K562 (cell line): ENCODE data around the gene PRMT3. TPM values are rescaled to one million over a fixed set of nuclear protein-coding genes. Genes with fewer than 3 reads are reported as not detected.

Experiments used
- ATAC-seq: fragments of 200-7000 bp; cut with Tn5 transposase; 3 replicates; pipeline ENCODE4 v1.9.1; 2020; ENCODE audit warnings: moderate library complexity
- BruUV-seq: library from RNA; stranded (reverse); fragments of 400-500 nt; replicated peaks from 2 replicates; lab custom pipeline; 2021; lab: Mats Ljungman, UMichigan
- CTCF ChIA-PET: fragments of 300-600 bp; formaldehyde crosslinking; extraction: SDS; loops from one replicate; lab custom pipeline; 2021; ENCODE audit warnings: low intra/inter-chr PET ratio; lab: Yijun Ruan, JAX
- POLR2A ChIA-PET: fragments of 300-600, 350-650 bp; sonication (Branson Sonifier 250); formaldehyde crosslinking; extraction: SDS; loops from one replicate; lab custom pipeline; 2021; ENCODE audit warnings: antibody characterized with exemption, inconsistent platforms; lab: Yijun Ruan, JAX
- DNase-seq, 4 experiments: peaks; one replicate each; pipeline versions ENCODE4 v3.0.0 to v3.0.0-alpha.2; 2011 to 2018; ENCODE audit warnings: low spot score in 3 of 4, mixed read lengths in 3 of 4; ENCODE audit errors: extremely low read depth in 1 of 4
- FAIRE-seq: peaks from 2 replicates; lab custom pipeline; 2011; peaks lifted over from hg19 to GRCh38; lab: Jason Lieb, UNC
- H2AFZ ChIP-seq: 2 replicates; pipeline ENCODE4 v1.6.0; 2011; ENCODE audit warnings: low read depth, low read length, control low read depth, inconsistent platforms
- H3K27ac ChIP-seq: fragments of 200-600 bp; 3 replicates; pipeline ENCODE4 v1.8.0; 2011; ENCODE audit warnings: low read depth, mild to moderate bottlenecking, control low read depth, inconsistent platforms, low read length, moderate library complexity, mixed read lengths; ENCODE audit errors: extremely low read depth
- H3K27me3 ChIP-seq, 2 experiments: fragments of 300-600 bp in 1 of 2; 2 replicates in 1 of 2; 3 replicates in 1 of 2; pipeline versions ENCODE4 v1.6.0 to v1.8.0; 2011; ENCODE audit warnings: inconsistent platforms in 2 of 2, low read length in 2 of 2, mild to moderate bottlenecking in 1 of 2, mixed read lengths in 1 of 2, moderate library complexity in 1 of 2; ENCODE audit not compliant: control insufficient read depth in 2 of 2, insufficient read depth in 2 of 2
- H3K36me3 ChIP-seq: fragments of 300-600 bp; 3 replicates; pipeline ENCODE4 v1.8.0; 2011; ENCODE audit warnings: mild to moderate bottlenecking, low read length, inconsistent platforms; ENCODE audit not compliant: control insufficient read depth, insufficient read depth
- H3K4me1 ChIP-seq, 2 experiments: fragments of 200-600 bp in 1 of 2; replicated peaks in 1 of 2; 2 replicates in 1 of 2; 3 replicates in 1 of 2; pipeline versions ENCODE4 v1.5.1 to v1.8.0; 2011; ENCODE audit warnings: inconsistent platforms in 2 of 2, low read length in 2 of 2, mild to moderate bottlenecking in 1 of 2, mixed read lengths in 1 of 2, moderate library complexity in 1 of 2; ENCODE audit not compliant: control insufficient read depth in 2 of 2, insufficient read depth in 2 of 2
- H3K4me2 ChIP-seq: 2 replicates; pipeline ENCODE4 v1.6.1; 2011; ENCODE audit warnings: low read length, control low read depth, inconsistent platforms, mixed read lengths; ENCODE audit not compliant: insufficient read depth
- H3K4me3 ChIP-seq: fragments of 200-600 bp; sonication (generic), shearing (Covaris generic); 2 replicates; pipeline ENCODE4 v1.5.1; 2016; ENCODE audit warnings: control low read depth, inconsistent platforms
- H3K79me2 ChIP-seq: fragments of 200-600 bp; 3 replicates; pipeline ENCODE4 v1.8.0; 2011; ENCODE audit warnings: low read length, inconsistent platforms; ENCODE audit not compliant: control insufficient read depth, insufficient read depth
- H3K9ac ChIP-seq, 2 experiments: 2 replicates each; pipeline versions ENCODE4 v1.6.0 to v1.6.1; 2011; ENCODE audit warnings: low read depth in 2 of 2, low read length in 2 of 2, control low read depth in 1 of 2, inconsistent platforms in 1 of 2, mild to moderate bottlenecking in 1 of 2, mixed read lengths in 1 of 2; ENCODE audit not compliant: insufficient read depth in 1 of 2
- H3K9me1 ChIP-seq: one replicate; pipeline ENCODE4 v1.6.0; 2011; ENCODE audit warnings: inconsistent platforms, mild to moderate bottlenecking, low read length, moderate library complexity; ENCODE audit not compliant: control insufficient read depth, insufficient read depth
- H3K9me3 ChIP-seq: replicated peaks from 2 replicates; pipeline ENCODE4 v1.5.1; 2011; ENCODE audit warnings: low read depth, low read length, inconsistent platforms; ENCODE audit not compliant: control insufficient read depth, insufficient read depth
- H4K20me1 ChIP-seq: replicated peaks from 2 replicates; pipeline ENCODE4 v1.6.1; 2011; ENCODE audit warnings: low read length, inconsistent platforms, mixed read lengths; ENCODE audit not compliant: control insufficient read depth, insufficient read depth
- CC2D1A ChIP-seq: fragments of 450-650 bp; IDR thresholded peaks from 2 replicates; pipeline ENCODE4 v1.6.1; 2017; ENCODE audit warnings: mild to moderate bottlenecking
- CHD2 ChIP-seq: IDR thresholded peaks from 2 replicates; pipeline ENCODE4 v1.6.1; 2011; ENCODE audit warnings: low read depth, low read length
- SMAD4 ChIP-seq: fragments of 250-450 bp; sonication (Bioruptor Pico); conservative IDR thresholded peaks from 2 replicates; pipeline ENCODE4 v1.8.0; 2021; ENCODE audit warnings: inconsistent platforms, mild to moderate bottlenecking, moderate library complexity
- ZNF75A ChIP-seq: fragments of 450-650 bp; formaldehyde crosslinking; IDR thresholded peaks from 2 replicates; pipeline ENCODE4 v1.4.0; 2020; ENCODE audit warnings: mild to moderate bottlenecking
- WGBS: fragments of 100-300 bp; shearing (Covaris generic); methylation state at CpG from one replicate; pipeline ENCODE4 v1.1.6; 2016; ENCODE audit warnings: low coverage, mixed read lengths; ENCODE audit not compliant: insufficient coverage; ENCODE audit errors: missing lambda C conversion rate; 5-methylcytosine and 5-hydroxymethylcytosine counted together
- in situ Hi-C: fragments of 300-500 bp; cut with MboI; formaldehyde crosslinking; loops from 4 replicates; pipeline ENCODE4 v1.15.0; 2018; ENCODE audit warnings: inconsistent platforms, mixed read lengths
- intact Hi-C: fragments of 100-400 bp; cut with micrococcal nuclease; formaldehyde crosslinking; loops from 2 replicates; pipeline ENCODE4 v1.14.2; 2022
- polyA plus RNA-seq, 8 experiments: library from polyadenylated mRNA; depleted of rRNA in 4 of 8; stranded (reverse) in 5 of 8; unstranded in 3 of 8; fragments of >200 nt; fragmentation: Nextera tagmentation in 2 of 8; fragmentation: Illumina TruSeq in 1 of 8; extraction: Ambion mirVana in 2 of 8; extraction: Trizol in 1 of 8; gene quantifications; 2 replicates each; pipeline versions ENCODE4 v1.2.1 to v1.2.3, GENCODE V29; 2011 to 2014; ENCODE audit warnings: inconsistent platforms in 1 of 8, missing spikeins in 1 of 8
- total RNA-seq, 7 experiments: library from RNA; depleted of rRNA in 6 of 7; stranded (reverse); fragments of >200 nt in 6 of 7; fragmentation: Illumina TruSeq in 2 of 7; extraction: Trizol in 2 of 7; gene quantifications; 2 replicates each; pipeline versions ENCODE4 v1.2.1 to v1.2.3, GENCODE V29; 2011 to 2021; ENCODE audit warnings: low replicate concordance in 1 of 7
- TF ChIP-seq, protein P1 (sequence below): fragments of 450-650 bp; formaldehyde crosslinking; IDR thresholded peaks from 2 replicates; pipeline ENCODE4 v1.4.0; 2020; ENCODE audit warnings: mild to moderate bottlenecking, moderate library complexity
- TF ChIP-seq, protein P2 (sequence below): fragments of 450-650 bp; IDR thresholded peaks from 2 replicates; pipeline ENCODE4 v1.6.1; 2017; ENCODE audit warnings: antibody characterized with exemption, mild to moderate bottlenecking
- TF ChIP-seq, protein P3 (sequence below): sonication (generic); formaldehyde crosslinking; IDR thresholded peaks from 2 replicates; pipeline ENCODE4 v1.5.0; 2020; ENCODE audit warnings: missing genetic modification reagents
- TF ChIP-seq, protein P4 (sequence below): sonication (generic); formaldehyde crosslinking; IDR thresholded peaks from 2 replicates; pipeline ENCODE4 v1.8.1; 2023; ENCODE audit warnings: missing genetic modification reagents, mild to moderate bottlenecking, borderline replicate concordance

Gene PRMT3
- total and polyA plus RNA-seq, 9 of the 15 experiments (the other 6 are each of a cell fraction or from before 2014, with no cell fraction given), result 24.0 to 62.1 (median 44.7) TPM

DNA sequence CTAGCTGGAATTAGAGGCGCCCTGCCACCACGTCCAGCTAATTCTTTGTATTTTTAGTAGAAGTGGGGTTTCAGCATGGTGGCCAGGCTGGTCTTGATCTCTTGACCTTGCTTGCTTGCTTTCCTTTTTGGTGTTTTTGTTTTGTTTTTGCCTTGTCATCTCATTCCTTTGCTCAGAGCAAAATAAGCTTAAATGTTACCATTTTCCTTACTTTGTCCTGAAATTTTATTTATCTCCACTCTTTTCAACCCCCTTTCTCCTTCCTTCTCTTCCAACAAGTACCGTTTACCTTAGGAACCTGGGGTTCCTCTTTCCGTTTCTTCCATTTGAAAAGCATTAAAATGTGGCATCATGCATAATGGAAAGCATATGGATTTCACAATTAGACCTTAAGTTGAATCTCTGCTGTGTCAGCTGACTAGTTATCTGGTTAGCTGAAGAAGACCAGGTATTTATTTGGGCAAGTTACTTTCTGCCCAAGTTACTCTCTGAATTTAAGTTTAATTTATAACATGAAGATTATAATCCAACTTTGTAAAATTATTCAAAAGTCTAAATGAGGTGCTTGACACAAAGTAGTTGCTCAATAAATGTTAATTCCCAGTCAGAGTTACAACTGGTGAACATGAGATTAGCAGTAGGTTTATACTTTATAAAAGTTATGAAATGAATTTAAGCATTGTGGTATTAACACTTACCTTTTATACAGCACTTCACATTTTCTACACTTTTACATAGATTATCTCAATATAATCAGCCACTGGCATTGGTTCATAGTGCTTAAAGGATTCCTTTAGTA, 69.7 kb downstream of the PRMT3 start:
- no peaks in the 10 kb centered on the region for H4K20me1 ChIP-seq
- DNase-seq (peak in 1 of 4 experiments; percentile 23), ATAC-seq (no peak), FAIRE-seq (no peak)
- no peak overlapping the region for H3K4me3 ChIP-seq
- H3K79me2 ChIP-seq, result peaks cover 17% of the 10 kb centered on the region; the same call in 2 of the 3 replicates
- no peaks in the 10 kb centered on the region for H3K27me3 ChIP-seq
- intact Hi-C loops, result no loop called here
- ChIA-PET CTCF (no interaction called here), POLR2A (interaction anchor here (0.7 kb wide), 1 partner anchor 10 kb away, joined by 3 read pairs; no protein-coding TSS in a partner anchor)
- H3K9me3 ChIP-seq, result no peaks in the 10 kb centered on the region
- in situ Hi-C loops, result no loop called here
- peaks cover 37% of the 10 kb centered on the region; the same call in 2 of the 3 replicates for H3K36me3 ChIP-seq
- peak overlapping the region; percentile 38 for H3K4me2 ChIP-seq
- H3K27ac ChIP-seq, result peak overlapping the region; percentile 63
- peak overlapping the region; percentile 27 to 72; a peak in 2 of 4 replicates for H3K9ac ChIP-seq
- peaks cover 17 to 54% of the 10 kb centered on the region in 2 experiments; a peak in 4 of 5 replicates for H3K4me1 ChIP-seq
- WGBS, result 51% methylated on average over 4 of the region's 4 CpGs
- no peaks in the 10 kb centered on the region for H3K9me1 ChIP-seq
- no TSS peak for BruUV-seq
- peak overlapping the region; percentile 18 for H2AFZ ChIP-seq
- TF ChIP-seq CHD2 (no peak), CC2D1A (no peak), ZNF75A (CRISPR knock-in tag) (no peak), SMAD4 (CRISPR knock-in tag) (0 out of 2 replicates have a peak, but pooled peaks have one; percentile 12)
- TF ChIP-seq, protein P1, sequence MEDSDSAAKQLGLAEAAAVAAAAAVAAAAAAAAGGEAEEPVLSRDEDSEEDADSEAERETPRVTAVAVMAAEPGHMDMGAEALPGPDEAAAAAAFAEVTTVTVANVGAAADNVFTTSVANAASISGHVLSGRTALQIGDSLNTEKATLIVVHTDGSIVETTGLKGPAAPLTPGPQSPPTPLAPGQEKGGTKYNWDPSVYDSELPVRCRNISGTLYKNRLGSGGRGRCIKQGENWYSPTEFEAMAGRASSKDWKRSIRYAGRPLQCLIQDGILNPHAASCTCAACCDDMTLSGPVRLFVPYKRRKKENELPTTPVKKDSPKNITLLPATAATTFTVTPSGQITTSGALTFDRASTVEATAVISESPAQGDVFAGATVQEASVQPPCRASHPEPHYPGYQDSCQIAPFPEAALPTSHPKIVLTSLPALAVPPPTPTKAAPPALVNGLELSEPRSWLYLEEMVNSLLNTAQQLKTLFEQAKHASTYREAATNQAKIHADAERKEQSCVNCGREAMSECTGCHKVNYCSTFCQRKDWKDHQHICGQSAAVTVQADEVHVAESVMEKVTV (CRISPR knock-in tag), result no peak
- TF ChIP-seq, protein P2, sequence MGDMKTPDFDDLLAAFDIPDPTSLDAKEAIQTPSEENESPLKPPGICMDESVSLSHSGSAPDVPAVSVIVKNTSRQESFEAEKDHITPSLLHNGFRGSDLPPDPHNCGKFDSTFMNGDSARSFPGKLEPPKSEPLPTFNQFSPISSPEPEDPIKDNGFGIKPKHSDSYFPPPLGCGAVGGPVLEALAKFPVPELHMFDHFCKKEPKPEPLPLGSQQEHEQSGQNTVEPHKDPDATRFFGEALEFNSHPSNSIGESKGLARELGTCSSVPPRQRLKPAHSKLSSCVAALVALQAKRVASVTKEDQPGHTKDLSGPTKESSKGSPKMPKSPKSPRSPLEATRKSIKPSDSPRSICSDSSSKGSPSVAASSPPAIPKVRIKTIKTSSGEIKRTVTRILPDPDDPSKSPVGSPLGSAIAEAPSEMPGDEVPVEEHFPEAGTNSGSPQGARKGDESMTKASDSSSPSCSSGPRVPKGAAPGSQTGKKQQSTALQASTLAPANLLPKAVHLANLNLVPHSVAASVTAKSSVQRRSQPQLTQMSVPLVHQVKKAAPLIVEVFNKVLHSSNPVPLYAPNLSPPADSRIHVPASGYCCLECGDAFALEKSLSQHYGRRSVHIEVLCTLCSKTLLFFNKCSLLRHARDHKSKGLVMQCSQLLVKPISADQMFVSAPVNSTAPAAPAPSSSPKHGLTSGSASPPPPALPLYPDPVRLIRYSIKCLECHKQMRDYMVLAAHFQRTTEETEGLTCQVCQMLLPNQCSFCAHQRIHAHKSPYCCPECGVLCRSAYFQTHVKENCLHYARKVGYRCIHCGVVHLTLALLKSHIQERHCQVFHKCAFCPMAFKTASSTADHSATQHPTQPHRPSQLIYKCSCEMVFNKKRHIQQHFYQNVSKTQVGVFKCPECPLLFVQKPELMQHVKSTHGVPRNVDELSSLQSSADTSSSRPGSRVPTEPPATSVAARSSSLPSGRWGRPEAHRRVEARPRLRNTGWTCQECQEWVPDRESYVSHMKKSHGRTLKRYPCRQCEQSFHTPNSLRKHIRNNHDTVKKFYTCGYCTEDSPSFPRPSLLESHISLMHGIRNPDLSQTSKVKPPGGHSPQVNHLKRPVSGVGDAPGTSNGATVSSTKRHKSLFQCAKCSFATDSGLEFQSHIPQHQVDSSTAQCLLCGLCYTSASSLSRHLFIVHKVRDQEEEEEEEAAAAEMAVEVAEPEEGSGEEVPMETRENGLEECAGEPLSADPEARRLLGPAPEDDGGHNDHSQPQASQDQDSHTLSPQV, result peak; percentile 54
- TF ChIP-seq, protein P3, sequence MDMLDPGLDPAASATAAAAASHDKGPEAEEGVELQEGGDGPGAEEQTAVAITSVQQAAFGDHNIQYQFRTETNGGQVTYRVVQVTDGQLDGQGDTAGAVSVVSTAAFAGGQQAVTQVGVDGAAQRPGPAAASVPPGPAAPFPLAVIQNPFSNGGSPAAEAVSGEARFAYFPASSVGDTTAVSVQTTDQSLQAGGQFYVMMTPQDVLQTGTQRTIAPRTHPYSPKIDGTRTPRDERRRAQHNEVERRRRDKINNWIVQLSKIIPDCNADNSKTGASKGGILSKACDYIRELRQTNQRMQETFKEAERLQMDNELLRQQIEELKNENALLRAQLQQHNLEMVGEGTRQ (CRISPR knock-in tag), result no peak
- TF ChIP-seq, protein P4, sequence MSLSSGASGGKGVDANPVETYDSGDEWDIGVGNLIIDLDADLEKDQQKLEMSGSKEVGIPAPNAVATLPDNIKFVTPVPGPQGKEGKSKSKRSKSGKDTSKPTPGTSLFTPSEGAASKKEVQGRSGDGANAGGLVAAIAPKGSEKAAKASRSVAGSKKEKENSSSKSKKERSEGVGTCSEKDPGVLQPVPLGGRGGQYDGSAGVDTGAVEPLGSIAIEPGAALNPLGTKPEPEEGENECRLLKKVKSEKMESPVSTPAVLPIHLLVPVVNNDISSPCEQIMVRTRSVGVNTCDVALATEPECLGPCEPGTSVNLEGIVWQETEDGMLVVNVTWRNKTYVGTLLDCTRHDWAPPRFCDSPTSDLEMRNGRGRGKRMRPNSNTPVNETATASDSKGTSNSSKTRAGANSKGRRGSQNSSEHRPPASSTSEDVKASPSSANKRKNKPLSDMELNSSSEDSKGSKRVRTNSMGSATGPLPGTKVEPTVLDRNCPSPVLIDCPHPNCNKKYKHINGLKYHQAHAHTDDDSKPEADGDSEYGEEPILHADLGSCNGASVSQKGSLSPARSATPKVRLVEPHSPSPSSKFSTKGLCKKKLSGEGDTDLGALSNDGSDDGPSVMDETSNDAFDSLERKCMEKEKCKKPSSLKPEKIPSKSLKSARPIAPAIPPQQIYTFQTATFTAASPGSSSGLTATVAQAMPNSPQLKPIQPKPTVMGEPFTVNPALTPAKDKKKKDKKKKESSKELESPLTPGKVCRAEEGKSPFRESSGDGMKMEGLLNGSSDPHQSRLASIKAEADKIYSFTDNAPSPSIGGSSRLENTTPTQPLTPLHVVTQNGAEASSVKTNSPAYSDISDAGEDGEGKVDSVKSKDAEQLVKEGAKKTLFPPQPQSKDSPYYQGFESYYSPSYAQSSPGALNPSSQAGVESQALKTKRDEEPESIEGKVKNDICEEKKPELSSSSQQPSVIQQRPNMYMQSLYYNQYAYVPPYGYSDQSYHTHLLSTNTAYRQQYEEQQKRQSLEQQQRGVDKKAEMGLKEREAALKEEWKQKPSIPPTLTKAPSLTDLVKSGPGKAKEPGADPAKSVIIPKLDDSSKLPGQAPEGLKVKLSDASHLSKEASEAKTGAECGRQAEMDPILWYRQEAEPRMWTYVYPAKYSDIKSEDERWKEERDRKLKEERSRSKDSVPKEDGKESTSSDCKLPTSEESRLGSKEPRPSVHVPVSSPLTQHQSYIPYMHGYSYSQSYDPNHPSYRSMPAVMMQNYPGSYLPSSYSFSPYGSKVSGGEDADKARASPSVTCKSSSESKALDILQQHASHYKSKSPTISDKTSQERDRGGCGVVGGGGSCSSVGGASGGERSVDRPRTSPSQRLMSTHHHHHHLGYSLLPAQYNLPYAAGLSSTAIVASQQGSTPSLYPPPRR (CRISPR knock-in tag), result no peak
